HT1080 (cell line): ENCODE measurements around the gene PHC2. TPM values are rescaled to one million over a fixed set of nuclear protein-coding genes. Genes with fewer than 3 reads are reported as not detected.
"Not testable (repeated sequence)": the region's sequence is repeated elsewhere in the genome, so short reads cannot be mapped to it uniquely, and the experiment has no call there.

Experiments used
- DNase-seq: peaks from one replicate; pipeline ENCODE4 v3.0.0-alpha.2; 2015; ENCODE audit warnings: low read depth
- total RNA-seq: library from RNA; depleted of rRNA; stranded (reverse); fragments of >200 nt; shearing (Covaris generic); gene quantifications from 2 replicates; pipeline ENCODE4 v1.2.3, GENCODE V29; 2014

The PHC2 gene
- total RNA-seq, 1 experiment from 2014 or later: 240 TPM

- DNase-seq: peak; percentile 78
Measured at GRCh38 chr1:33295450-33296081, 135.3 kb downstream of the PHC2 start.

DNA sequence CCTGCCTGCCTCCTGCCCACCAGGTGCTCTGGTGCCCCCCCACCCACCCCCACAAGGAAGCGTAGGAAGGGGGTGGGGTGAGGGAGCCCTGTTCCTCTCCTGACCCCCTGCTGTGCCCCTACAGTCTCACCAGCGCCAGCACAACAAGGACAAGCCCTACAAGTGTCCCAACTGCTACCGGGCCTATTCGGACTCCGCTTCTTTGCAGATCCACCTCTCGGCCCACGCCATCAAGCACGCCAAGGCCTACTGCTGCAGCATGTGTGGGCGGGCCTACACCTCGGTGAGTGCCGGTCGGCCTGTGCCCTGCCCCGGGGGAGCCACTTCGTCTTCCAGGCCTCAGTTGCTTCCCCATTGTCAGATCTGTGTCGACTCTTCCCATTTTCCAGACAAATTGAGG lies 135.9 kb downstream of the PHC2 start:
- DNase-seq: no peak

DNA sequence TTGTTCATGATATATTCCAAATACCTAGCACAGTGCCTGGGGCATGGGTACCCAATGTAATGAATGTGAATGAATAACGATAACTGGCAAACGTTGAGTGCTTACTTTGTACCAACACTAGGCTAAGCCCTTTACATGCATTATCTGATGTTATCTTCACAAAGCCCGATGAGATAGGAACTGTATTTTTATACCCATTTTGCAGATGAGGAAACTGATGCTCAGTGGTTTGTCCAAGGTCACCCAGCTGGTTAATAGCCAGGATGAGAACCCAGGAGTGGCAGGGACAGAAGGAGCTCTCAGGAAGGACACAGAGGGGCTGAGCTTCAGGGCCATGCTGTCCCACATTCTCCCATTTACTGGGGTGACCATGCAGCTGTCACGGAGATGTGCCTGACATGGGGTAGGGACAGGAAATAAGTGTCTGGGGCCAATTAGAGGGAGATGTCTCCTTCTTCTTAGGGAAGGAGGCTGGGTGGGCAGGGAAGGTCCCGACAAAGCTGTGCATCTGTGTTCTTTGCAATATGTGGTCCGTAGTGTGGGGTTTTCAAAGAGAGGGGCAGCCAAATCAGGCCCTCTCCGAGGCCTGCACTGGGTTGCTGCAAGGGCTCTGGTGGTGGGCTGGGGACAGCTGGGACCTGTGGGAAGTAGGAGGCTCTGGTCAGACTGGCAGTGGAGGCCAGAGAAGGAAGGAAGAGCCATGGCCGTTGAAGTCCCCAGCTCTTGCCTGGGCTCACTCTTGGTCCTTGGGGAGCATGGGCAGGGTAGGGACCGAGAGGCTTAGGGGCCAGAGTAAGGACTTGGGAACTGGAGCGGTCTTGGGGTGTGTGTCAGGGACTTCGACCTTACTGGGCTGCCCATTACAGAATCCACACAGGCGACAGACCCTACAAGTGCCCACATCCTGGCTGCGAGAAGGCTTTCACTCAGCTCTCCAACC lies 136.6 kb downstream of the PHC2 start:
- DNase-seq: no peak

DNA sequence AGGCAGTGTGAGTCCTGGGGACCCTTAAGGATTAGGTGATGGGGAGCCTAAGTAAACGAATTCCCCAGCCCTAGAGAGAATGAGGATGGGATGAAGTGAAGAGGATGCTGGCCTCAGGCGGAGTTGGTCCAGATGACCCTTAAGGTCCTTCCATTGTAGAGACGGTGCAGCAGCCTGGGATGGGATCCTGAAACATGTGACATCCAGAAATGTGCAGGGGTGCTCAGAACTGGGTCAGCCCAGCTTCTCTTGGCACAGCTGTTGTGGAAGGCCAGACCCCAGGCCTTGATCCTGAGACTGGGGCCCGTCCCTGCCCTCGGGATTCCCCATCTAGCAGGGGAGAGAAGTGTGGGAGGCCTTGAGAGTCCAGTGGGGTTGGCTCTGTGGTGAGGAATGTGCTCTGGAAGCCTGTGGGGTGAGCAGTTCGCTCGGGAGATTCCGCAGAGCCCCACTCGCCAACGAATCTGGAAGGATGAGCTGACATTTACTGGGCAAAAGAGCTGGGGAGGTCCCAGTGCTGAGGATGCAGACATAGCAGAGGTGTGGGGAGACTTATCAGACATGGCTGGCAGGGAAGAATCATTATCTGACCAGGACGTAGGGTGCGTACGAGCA lies 138.1 kb downstream of the PHC2 start:
- DNase-seq: no peak

DNA sequence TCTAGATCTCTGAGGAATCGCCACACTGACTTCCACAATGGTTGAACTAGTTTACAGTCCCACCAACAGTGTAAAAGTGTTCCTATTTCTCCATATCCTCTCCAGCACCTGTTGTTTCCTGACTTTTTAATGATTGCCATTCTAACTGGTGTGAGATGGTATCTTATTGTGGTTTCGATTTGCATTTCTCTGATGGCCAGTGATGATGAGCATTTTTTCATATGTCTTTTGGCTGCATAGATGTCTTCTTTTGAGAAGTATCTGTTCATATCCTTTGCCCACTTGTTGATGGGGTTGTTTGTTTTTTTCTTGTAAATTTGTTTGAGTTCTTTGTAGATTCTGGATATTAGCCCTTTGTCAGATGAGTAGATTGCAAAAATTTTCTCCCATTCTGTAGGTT lies 140.3 kb downstream of the PHC2 start:
- DNase-seq: not testable (repeated sequence)

GRCh38 chr1:33289858-33290154 lies 141.1 kb downstream of the PHC2 start:
- DNase-seq: no peak

DNA sequence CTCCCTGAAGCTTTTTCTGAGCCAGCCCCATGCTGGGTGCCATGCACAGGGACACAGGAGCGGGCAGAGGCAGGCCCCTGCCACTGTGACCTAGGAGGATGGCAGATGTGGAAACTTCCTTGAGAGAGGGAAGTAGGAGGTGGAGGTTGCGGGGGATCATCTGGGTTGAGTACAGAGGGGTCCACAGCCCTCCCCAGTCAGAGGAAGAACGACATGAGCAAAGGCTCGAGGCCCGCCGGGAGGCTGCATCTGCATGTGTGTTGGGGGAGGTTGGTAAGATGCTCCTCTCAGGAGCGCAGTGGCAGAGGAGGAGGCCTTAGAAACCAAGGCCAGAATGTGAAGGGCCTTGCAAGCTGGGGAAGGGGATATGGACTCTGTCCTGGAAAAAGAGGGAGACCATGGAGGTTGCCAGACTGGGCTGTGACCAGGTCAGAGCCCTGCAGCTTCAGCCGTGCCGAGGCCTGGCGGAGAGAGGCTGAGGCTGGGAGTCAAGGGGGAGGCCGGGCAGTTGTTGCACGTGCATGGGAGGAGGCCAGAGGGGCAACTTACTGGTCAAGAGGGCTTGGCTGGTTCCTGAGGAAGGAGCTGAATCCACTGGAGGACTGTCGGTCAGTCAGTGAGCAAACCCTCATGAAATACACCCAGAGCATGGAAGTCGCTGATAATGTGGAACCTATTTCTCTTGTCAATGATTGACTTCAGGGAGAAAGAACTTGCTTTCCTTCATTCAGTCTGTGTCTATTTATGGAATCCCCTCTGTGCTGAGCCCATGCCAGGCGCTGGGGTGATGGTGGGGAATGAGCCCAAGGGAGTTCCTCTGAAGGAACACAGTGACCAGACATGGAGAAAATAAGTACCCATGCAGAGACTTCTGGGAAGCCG lies 141.7 kb downstream of the PHC2 start:
- DNase-seq: no peak

GRCh38 chr1:33287317-33287716 lies 143.6 kb downstream of the PHC2 start:
- DNase-seq: no peak

DNA sequence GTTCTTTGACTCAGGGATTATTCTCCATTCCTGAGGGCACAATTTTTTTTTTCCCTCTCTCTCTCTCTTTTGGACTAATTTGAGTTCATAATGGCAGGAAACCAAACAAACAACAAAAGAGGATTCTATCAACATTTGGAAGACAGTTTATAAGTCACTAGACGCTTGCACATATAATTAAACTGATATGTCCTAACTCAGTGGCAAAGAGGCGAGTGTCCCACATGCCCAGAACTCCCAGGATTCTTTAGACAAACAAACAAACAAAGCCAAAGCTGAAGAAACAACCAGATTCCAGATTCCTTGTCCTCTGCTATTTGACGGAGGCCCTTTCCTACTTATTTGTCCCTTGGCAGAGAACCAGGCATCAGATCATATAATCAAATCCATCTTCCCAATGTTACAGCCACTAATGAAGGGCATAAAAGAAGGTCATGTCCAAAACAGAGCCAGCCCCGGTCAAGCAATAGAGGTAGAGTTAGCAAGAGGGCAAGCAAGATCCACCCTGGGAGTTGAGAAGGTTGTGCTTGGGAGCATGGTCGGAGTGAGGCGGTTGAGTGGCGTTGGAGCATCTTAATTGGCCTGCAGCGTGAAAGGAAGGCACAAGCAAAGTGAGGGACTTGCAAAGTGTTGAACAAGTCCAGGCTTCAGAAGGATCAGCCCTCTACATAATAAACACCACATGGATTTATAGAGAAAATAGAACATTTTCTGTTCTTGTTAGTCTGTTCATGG lies 144.3 kb downstream of the PHC2 start:
- no peak for DNase-seq

DNA sequence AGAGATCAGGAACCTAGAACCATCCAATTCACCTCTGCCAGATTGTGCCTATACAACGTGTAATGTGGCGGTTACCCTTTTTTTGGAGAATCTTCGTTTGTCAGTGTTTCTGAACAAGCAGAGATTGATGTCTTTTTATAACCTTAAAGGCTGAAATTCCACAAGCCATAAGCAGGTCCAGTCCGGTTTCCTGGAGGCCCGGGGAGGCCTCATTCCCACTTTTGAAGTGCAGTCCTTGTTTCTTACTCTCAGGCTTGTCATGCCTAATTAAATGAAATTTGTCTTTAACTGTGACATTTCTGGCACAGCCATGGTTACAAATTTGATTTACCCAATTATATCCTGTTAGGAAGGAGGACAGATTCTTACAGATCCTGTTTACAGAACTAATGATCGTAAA lies 146.8 kb downstream of the PHC2 start:
- no peak for DNase-seq

GRCh38 chr1:33282791-33283190 lies 148.1 kb downstream of the PHC2 start:
- DNase-seq: no peak

DNA sequence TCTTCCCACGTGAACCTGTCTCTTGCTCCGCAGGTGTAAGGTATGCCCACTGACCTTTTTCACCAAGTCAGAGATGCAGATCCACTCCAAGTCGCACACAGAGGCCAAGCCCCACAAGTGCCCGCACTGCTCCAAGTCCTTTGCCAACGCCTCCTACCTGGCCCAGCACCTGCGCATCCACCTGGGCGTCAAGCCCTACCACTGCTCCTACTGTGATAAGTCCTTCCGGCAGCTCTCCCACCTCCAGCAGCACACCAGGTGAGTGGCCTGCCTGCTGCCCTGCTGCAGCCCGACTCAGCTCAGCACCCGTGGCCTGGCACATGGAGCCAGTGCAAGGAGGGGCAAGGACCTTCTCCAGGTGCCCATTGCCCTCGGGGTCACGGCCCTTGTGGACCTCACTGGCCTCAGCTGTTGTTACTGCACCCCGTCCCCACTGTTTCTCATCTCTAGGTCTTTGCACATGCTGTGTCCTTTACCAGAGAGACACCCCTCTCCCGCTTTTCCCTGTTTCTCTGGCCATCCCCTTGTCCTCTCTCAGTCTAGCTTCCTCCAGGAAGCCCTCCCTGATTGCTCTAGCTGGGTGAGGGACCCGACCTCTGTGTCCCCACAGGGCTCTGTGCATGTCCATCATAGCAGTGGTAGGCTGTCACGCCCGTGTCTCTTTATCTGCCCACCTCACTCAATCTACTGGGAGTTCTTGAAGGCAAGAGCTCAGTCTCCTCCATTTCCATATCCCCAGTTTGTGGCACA lies 149.2 kb downstream of the PHC2 start:
- no peak for DNase-seq

GRCh38 chr1:33280091-33280661 lies 150.7 kb downstream of the PHC2 start:
- DNase-seq: no peak

DNA sequence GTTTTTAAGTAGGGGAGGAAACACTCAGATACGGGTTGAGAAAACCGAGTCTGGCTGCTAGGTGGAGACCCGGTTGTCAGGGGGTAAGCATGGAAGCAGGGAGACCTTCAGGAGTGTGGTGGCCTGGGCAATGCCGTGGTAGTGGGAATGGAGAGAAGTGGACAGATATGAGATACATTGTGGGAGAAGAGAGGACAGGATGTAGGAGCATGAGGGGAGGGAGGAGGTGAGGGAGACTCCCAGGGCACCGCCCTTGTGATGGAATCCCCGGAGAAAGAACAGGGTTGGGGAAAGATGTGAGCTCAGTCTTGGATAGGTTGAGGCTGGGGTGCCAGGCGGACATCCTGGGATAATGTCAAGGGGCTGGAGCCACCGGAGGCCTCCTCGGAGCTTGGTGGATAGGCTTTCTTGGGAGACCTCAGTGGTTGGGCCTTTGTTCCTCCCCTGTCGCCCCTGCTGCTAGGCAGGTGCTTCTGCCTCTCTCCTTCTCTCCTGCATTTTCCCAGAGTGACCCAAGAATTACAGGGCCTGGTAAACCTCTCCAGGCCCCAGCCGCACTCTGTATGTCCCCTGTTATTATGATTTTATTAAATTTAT lies 153.3 kb downstream of the PHC2 start:
- no peak for DNase-seq

DNA sequence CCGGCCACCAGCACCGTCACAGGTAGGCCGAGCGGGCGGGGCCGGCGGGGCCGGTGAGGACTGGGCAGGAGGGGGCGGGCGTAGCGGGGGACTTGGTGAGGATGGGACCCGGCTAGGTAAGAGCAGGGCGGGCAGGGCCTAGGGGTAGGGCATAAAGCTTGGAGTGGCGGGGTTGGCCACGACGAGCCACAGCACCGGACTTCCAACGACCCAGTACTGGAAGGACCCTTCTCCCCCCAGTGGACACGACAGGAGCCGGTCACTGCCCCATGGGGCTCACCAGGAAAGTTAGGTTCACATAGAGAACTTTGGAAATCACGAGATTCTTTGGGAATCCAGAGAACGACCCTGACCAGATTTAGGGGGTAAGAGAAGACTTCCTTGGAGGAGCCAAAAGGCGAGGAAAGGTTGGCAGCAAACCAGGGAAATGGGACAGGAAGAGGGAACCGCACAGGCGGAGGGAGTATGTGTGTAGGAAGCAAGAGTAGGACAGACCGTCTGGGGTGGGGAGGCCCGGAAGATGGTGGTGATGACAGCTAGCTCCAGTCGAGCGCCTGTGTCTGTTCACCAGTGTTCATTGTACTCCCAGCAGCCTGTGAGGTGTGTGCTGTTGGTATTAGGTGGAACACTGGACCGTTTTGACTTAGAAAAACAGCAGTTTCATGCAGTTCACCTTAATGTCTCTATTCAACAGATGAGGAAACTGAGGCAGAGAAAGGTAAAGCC lies 154.2 kb downstream of the PHC2 start:
- no peak for DNase-seq

DNA sequence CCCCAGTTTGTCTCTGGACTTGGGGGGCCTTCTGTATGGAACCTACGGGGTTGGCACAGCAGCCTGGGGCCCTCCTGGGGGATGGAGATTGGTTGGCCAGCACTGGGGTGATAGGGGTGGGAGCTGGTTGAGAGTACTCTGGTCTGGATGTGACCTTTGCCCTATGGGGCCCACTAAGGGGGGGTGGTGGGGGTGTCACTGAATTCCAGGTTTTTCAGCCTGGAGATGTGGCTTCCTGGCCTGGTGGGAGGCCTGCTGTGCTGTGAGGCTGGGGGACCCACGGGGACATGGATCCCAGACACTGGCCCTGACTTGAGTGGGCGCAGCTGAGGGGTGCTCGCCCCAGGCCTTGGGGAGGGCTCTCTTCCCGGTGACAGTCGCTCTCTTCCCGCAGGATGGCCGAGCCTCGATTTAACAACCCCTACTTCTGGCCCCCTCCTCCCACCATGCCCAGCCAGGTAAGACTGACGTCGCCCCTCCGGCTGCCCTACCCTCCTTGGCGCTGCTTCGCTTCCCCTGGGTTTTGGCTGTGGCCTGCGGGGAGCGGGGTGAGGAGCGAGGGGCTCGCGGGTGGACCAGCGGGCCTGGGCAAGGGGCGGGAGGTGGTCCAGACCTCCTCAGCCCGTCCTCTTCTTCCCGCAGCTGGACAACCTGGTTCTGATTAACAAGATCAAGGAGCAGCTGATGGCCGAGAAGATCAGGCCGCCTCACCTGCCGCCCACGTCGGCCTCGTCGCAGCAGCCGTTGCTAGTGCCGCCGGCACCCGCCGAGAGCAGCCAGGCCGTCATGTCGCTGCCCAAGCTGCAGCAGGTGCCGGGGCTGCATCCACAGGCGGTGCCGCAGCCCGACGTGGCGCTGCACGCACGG lies 155.0 kb downstream of the PHC2 start:
- DNase-seq: no peak

DNA sequence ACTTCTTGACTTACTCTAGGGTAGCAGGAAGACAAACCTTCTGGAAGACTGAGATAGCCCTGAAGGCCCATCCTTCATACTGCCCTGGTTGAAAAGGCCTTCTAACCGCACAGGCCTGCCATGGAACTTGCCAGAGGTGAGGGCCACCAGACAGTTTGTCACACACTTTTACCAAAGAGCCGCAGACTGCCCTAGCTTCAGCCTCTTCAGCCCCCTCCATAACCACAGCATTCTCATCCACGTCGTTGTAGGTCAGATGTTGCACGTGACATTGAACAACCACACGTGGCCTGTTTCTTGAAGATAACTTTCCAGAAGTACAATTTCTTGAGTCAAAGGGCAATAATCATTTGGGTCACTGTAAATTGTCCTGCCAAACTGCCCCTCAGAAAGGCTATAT lies 155.7 kb downstream of the PHC2 start:
- DNase-seq: no peak

- no peak for DNase-seq
Measured at GRCh38 chr1:33274446-33274845, 156.4 kb downstream of the PHC2 start.
